Measurements from ENCODE around the gene RNF8. TPM values are rescaled to one million over a fixed set of nuclear protein-coding genes. Genes with fewer than 3 reads are reported as not detected.

Gene RNF8, protein sequence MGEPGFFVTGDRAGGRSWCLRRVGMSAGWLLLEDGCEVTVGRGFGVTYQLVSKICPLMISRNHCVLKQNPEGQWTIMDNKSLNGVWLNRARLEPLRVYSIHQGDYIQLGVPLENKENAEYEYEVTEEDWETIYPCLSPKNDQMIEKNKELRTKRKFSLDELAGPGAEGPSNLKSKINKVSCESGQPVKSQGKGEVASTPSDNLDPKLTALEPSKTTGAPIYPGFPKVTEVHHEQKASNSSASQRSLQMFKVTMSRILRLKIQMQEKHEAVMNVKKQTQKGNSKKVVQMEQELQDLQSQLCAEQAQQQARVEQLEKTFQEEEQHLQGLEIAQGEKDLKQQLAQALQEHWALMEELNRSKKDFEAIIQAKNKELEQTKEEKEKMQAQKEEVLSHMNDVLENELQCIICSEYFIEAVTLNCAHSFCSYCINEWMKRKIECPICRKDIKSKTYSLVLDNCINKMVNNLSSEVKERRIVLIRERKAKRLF
- 19.5 and 24.1 TPM in 2 replicates for total RNA-seq

DNA sequence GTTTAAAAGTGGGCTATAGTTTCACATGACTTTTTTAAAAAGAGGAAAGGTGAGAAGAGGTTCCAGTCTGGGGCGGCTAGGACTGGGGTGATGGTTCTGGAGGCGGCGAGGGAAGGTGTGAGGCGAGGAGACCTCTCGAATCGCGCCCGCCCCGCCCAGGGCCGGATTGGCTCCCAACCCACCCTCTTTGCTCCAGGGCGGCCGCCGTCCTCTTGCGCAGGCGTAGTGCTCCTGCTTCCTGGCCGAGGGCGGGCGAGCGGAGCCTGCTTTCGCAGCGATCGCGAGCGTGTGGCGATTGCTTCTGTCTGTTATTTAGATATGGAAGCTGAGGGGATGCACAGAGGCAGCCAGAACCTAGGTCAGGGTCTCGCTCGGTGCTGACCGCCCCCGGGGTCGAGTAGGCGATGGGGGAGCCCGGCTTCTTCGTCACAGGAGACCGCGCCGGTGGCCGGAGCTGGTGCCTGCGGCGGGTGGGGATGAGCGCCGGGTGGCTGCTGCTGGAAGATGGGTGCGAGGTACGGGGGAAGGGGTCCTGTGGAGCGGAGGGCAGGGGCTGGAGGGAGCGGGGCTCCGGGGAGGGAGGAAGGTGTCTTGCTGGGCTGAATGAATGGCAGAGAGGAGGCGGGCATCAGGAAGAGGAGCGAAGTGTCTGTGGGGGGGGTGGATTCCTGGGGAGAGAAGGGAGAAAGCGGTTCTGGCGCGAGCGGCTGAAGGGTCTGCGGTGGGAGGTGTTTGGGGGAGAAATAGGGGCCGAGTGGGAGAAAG, at the start of gene RNF8:
TSS of gene RNF8 (plus strand) at position 223 of the 765 bp plus-strand sequence. CDS start at position 405, 182 bp downstream.

DNA sequence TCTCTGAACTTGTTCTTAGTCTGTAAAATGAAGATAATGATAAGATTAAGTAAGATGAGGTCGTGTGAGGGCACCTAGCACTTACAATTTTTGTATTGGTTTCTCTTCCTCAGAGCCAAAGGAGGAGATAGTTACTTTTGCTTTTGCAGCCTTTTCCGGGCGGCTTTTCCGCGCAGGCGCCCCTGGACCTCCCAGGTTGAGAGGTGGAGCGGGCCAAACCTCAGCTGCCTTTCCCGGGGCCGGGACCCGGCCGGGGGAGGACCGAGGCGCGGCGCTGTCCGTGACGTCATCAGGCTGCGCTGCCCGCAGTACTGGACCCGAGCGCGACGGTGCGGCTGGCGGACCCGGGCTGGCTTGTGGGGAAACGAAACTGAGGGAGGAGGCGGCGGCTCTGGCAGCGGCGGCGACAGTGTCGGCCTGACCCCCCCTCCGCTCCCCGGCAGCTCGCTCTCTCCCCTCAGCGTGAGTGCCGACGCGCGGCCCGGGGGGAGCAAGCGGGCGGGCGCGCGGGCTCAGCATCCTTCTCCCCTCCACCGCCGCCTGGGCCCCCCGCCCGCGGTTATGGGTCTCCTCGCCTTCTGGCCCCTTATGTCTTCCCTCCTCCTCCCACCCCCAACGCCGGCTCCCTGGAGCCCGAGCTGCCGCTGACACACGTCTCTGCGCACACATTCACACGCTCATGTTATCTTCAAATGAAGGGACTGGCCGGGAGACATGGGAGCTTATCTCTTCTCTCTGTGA, 79.3 kb downstream of the RNF8 start, which contains the start of gene CMTR1:
TSS of gene CMTR1 (plus strand) at position 306 of the 741 bp plus-strand sequence. CDS start 2,409 bp downstream, outside the sequence.

Other genes starting within 250 kb of the RNF8 start
- 8.9 and 20.7 TPM in 2 replicates for gene PIM1, start 183.8 kb upstream of the RNF8 start, total RNA-seq
- 5.8 and 8.8 TPM in 2 replicates for gene TBC1D22B, start 96.2 kb upstream of the RNF8 start, total RNA-seq
- 1.5 and 1.8 TPM in 2 replicates for gene TMEM217, start 95.8 kb upstream of the RNF8 start, total RNA-seq
- 57.3 and 88.5 TPM in 2 replicates for gene CMTR1, start 79.2 kb downstream of the RNF8 start, total RNA-seq
- 13.1 and 44.1 TPM in 2 replicates for gene CCDC167, start 145.9 kb downstream of the RNF8 start, total RNA-seq